ENCODE data around the gene TBX1.

DNA sequence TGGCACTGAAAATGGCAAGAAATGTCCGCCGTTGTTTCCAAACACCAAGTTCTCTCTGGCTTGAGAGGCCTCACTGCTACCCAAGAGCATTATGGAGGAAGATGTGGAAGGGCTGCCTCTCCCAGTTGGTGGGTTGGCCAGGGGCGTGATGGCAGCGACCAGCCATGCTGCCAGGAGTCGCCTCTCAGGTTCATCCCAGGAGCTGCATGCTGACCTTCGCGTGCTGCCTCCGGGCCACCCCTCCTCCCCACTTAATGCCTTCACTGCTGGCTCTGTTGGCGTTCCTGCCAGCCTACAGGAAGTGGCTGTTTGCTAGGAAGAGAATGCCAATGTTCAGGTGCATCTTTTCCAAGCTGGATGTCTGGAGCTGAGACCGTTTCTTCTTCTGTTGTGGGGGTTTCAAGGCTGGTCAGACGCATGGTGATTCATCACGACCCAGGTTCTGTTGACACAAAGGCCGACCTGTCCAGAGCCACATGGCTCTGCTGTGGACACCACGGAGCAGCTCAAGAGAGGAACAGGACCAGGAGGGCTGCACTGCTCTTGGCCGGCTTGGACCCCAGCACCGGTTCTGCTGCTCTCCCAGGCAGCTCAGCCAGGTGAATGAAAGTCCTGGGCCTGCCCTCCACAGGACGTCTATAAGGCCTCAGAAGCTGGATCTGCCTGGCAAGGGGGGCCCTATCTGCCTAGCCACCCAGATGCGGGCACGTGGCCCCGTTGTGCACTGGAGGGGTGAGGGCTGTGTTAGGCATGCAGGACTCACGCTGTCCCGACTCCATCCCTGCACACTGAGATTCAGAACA is 25.1 kb downstream of the TBX1 start:
- TF ChIP-seq, protein P1, sequence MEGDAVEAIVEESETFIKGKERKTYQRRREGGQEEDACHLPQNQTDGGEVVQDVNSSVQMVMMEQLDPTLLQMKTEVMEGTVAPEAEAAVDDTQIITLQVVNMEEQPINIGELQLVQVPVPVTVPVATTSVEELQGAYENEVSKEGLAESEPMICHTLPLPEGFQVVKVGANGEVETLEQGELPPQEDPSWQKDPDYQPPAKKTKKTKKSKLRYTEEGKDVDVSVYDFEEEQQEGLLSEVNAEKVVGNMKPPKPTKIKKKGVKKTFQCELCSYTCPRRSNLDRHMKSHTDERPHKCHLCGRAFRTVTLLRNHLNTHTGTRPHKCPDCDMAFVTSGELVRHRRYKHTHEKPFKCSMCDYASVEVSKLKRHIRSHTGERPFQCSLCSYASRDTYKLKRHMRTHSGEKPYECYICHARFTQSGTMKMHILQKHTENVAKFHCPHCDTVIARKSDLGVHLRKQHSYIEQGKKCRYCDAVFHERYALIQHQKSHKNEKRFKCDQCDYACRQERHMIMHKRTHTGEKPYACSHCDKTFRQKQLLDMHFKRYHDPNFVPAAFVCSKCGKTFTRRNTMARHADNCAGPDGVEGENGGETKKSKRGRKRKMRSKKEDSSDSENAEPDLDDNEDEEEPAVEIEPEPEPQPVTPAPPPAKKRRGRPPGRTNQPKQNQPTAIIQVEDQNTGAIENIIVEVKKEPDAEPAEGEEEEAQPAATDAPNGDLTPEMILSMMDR (IDR thresholded peaks at IDR 0.05; ENCODE audit: borderline replicate concordance, extremely low read depth, low read length, poor library complexity, severe bottlenecking), result no peak
- no peak for TF ChIP-seq EZH2 (IDR thresholded peaks at IDR 0.05; ENCODE audit: borderline replicate concordance, low read depth, low read length, severe bottlenecking)

Measured in DND-41 (cell line).